ENCODE results near the gene COL23A1. TPM values are rescaled to one million over a fixed set of nuclear protein-coding genes. Genes with fewer than 3 reads are reported as not detected.
"Not testable (repeated sequence)": the region's sequence is repeated elsewhere in the genome, so short reads cannot be mapped to it uniquely, and the experiment has no call there.

The COL23A1 gene
- total RNA-seq, 2 experiments from 2014 or later, result 0.63 to 0.68 TPM

DNA sequence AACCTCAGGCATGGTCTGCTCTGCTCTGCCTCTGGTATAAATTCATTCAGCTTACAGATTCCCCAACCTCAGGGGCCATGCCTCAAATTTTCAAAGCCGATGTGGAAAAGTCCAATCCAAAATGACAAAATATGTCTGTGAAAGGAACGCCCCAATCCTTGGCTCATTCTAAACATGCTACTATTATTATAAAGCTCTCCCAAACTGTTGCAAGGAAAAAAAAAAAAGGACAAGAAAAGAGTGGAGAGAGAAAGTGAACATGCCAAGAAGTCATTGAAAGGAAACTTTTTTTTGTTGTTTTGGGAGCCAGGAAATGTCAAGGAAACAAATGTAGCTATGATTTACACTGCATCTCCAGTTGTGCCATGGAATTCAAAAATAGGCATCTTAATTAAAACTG is 3.8 kb downstream of the COL23A1 start:
- Mint-ChIP-seq H3K27me3 (ENCODE audit: low read depth) (peaks cover 51% of the 10 kb centered on the region), H3K4me3 (no peak overlapping the region), H3K9me3 (ENCODE audit: insufficient read depth) (no peaks in the 10 kb centered on the region), H3K36me3 (ENCODE audit: low read depth) (no peaks in the 10 kb centered on the region), H3K4me1 (ENCODE audit: low read depth) (peaks cover 7% of the 10 kb centered on the region), H3K27ac (no peak overlapping the region)
- ChIA-PET CTCF (no interaction called here), POLR2A (no interaction called here)
- DNase-seq (no peak), ATAC-seq (no peak)

DNA sequence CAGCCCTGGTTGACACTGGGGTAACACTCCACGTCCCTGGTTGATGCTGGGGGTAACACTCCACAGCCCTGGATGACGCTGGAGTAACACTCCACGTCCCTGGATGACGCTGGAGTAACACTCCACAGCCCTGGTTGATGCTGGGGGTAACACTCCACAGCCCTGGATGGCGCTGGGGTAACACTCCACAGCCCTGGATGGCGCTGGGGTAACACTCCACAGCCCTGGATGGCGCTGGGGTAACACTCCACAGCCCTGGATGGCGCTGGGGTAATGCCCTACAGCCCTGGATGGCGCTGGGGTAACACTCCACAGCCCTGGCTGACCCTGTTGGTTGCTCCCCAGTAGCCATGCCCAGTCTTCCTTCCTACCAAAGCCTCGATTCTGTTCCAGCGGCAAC is 4.8 kb downstream of the COL23A1 start:
- H3K9me3 Mint-ChIP-seq (ENCODE audit: insufficient read depth); H3K36me3 Mint-ChIP-seq (ENCODE audit: low read depth); H3K4me1 Mint-ChIP-seq (ENCODE audit: low read depth); DNase-seq; H3K4me3 Mint-ChIP-seq; POLR2A ChIA-PET; H3K27ac Mint-ChIP-seq; ATAC-seq: not testable (repeated sequence)
- peaks cover 41% of the 10 kb centered on the region for H3K27me3 Mint-ChIP-seq (ENCODE audit: low read depth)
- CTCF ChIA-PET, result interaction anchor here (1.3 kb wide), 1 partner anchor 305 kb away, joined by 4 read pairs; no protein-coding TSS in a partner anchor

GRCh38 chr5:178583279-178583678 is 6.9 kb downstream of the COL23A1 start:
- H3K4me3 Mint-ChIP-seq, result no peak overlapping the region

GRCh38 chr5:178582291-178582690 is 7.9 kb downstream of the COL23A1 start:
- H3K27me3 Mint-ChIP-seq (ENCODE audit: low read depth), result peaks cover 26% of the 10 kb centered on the region
- ChIA-PET POLR2A (no interaction called here), CTCF (no interaction called here)
- H3K27ac Mint-ChIP-seq, result no peak overlapping the region
- H3K36me3 Mint-ChIP-seq (ENCODE audit: low read depth), result no peaks in the 10 kb centered on the region
- DNase-seq (no peak), ATAC-seq (no peak)
- no peaks in the 10 kb centered on the region for H3K9me3 Mint-ChIP-seq (ENCODE audit: insufficient read depth)
- H3K4me1 Mint-ChIP-seq (ENCODE audit: low read depth), result no peaks in the 10 kb centered on the region
- no peak overlapping the region for H3K4me3 Mint-ChIP-seq

More at GRCh38 chr5:178583279-178583678, 6.9 kb downstream of the COL23A1 start:
- H3K27me3 Mint-ChIP-seq (ENCODE audit: low read depth), result peaks cover 29% of the 10 kb centered on the region
- ATAC-seq, result no peak
- no peak overlapping the region for H3K27ac Mint-ChIP-seq
- no peak for DNase-seq
- ChIA-PET POLR2A (no interaction called here), CTCF (no interaction called here)
- no peaks in the 10 kb centered on the region for H3K9me3 Mint-ChIP-seq (ENCODE audit: insufficient read depth)
- no peaks in the 10 kb centered on the region for H3K36me3 Mint-ChIP-seq (ENCODE audit: low read depth)
- H3K4me1 Mint-ChIP-seq (ENCODE audit: low read depth), result no peaks in the 10 kb centered on the region

- ATAC-seq, result no peak
- H3K27me3 Mint-ChIP-seq (ENCODE audit: low read depth), result peaks cover 22% of the 10 kb centered on the region
- ChIA-PET POLR2A (no interaction called here), CTCF (no interaction called here)
- H3K4me3 Mint-ChIP-seq, result no peak overlapping the region
- no peaks in the 10 kb centered on the region for H3K9me3 Mint-ChIP-seq (ENCODE audit: insufficient read depth)
- no peak for DNase-seq
- H3K36me3 Mint-ChIP-seq (ENCODE audit: low read depth), result no peaks in the 10 kb centered on the region
- H3K4me1 Mint-ChIP-seq (ENCODE audit: low read depth), result no peaks in the 10 kb centered on the region
- H3K27ac Mint-ChIP-seq, result no peak overlapping the region
Observed at GRCh38 chr5:178581621-178582020, 8.6 kb downstream of the COL23A1 start.

GRCh38 chr5:178580271-178580955 is 9.8 kb downstream of the COL23A1 start:
- peaks cover 24% of the 10 kb centered on the region for H3K27me3 Mint-ChIP-seq (ENCODE audit: low read depth)
- no peak overlapping the region for H3K4me3 Mint-ChIP-seq
- DNase-seq (no peak), ATAC-seq (no peak)
- ChIA-PET CTCF (no interaction called here), POLR2A (no interaction called here)
- H3K4me1 Mint-ChIP-seq (ENCODE audit: low read depth), result no peaks in the 10 kb centered on the region
- no peak overlapping the region for H3K27ac Mint-ChIP-seq
- H3K36me3 Mint-ChIP-seq (ENCODE audit: low read depth), result no peaks in the 10 kb centered on the region
- no peaks in the 10 kb centered on the region for H3K9me3 Mint-ChIP-seq (ENCODE audit: insufficient read depth)

DNA sequence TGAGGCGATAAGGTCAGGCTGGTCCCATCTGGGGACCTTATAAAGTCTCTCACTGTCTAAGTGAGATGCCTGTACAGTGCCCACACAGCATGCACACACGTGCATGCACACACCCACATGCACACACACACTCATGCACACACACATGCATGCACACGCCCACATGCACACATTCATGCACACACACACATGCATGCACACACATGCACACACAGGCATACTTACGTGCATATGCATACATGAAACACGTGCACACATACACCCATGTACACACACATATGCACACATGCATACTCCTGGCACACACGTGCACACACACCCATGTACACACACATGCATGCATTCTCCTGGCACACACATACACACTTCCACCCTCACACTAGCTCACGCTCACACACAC is 12.2 kb downstream of the COL23A1 start:
- Mint-ChIP-seq H3K27ac (no peak overlapping the region), H3K9me3 (ENCODE audit: insufficient read depth) (no peaks in the 10 kb centered on the region), H3K4me1 (ENCODE audit: low read depth) (no peaks in the 10 kb centered on the region), H3K27me3 (ENCODE audit: low read depth) (peaks cover 35% of the 10 kb centered on the region), H3K4me3 (no peak overlapping the region), H3K36me3 (ENCODE audit: low read depth) (no peaks in the 10 kb centered on the region)
- ChIA-PET POLR2A (interaction anchor here (0.6 kb wide), 1 partner anchor 362 kb away, joined by 3 read pairs; no protein-coding TSS in a partner anchor), CTCF (no interaction called here)
- DNase-seq (no peak), ATAC-seq (no peak)

- Mint-ChIP-seq H3K27me3 (ENCODE audit: low read depth) (peaks cover 38% of the 10 kb centered on the region), H3K36me3 (ENCODE audit: low read depth) (no peaks in the 10 kb centered on the region), H3K4me3 (no peak overlapping the region), H3K4me1 (ENCODE audit: low read depth) (no peaks in the 10 kb centered on the region), H3K27ac (no peak overlapping the region), H3K9me3 (ENCODE audit: insufficient read depth) (no peaks in the 10 kb centered on the region)
- ChIA-PET CTCF (no interaction called here), POLR2A (no interaction called here)
- ATAC-seq (no peak), DNase-seq (no peak)
Observed at GRCh38 chr5:178577376-178577839, 12.8 kb downstream of the COL23A1 start.

GRCh38 chr5:178576591-178577351 is 13.4 kb downstream of the COL23A1 start:
- no peak for ATAC-seq
- H3K4me3 Mint-ChIP-seq, result no peak overlapping the region
- no peaks in the 10 kb centered on the region for H3K9me3 Mint-ChIP-seq (ENCODE audit: insufficient read depth)
- H3K27me3 Mint-ChIP-seq (ENCODE audit: low read depth), result peaks cover 36% of the 10 kb centered on the region
- H3K27ac Mint-ChIP-seq, result no peak overlapping the region
- no peak for DNase-seq
- POLR2A ChIA-PET, result no interaction called here
- no peaks in the 10 kb centered on the region for H3K36me3 Mint-ChIP-seq (ENCODE audit: low read depth)
- H3K4me1 Mint-ChIP-seq (ENCODE audit: low read depth), result no peaks in the 10 kb centered on the region
- CTCF ChIA-PET, result no interaction called here

DNA sequence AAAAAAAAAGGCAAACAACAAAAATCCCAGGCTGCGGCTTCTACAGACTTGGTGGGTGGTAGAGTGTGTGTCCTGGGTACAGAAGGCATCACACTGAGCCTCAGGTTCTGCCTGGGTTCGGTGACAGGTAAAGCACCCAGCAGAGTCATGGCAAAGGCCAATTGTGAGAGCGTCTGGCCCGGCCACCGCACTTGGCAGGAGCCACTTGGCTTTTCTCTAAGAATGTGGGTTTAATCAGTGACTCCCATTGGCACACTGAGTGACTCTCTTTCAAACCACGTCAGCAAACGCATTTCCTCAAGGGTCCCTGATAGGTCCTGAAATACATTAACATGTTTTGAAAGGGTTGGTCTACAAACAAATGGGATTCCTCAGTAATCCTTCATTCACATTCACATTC is 17.0 kb downstream of the COL23A1 start:
- peaks cover 37% of the 10 kb centered on the region for H3K27me3 Mint-ChIP-seq (ENCODE audit: low read depth)
- ChIA-PET CTCF (no interaction called here), POLR2A (no interaction called here)

GRCh38 chr5:178572617-178573016 is 17.6 kb downstream of the COL23A1 start:
- H3K27me3 Mint-ChIP-seq (ENCODE audit: low read depth), result peaks cover 32% of the 10 kb centered on the region
- ATAC-seq, result no peak
- H3K4me3 Mint-ChIP-seq, result no peak overlapping the region
- CTCF ChIA-PET, result no interaction called here
- H3K27ac Mint-ChIP-seq, result no peak overlapping the region
- no peaks in the 10 kb centered on the region for H3K4me1 Mint-ChIP-seq (ENCODE audit: low read depth)
- DNase-seq, result no peak
- H3K9me3 Mint-ChIP-seq (ENCODE audit: insufficient read depth), result no peaks in the 10 kb centered on the region
- POLR2A ChIA-PET, result no interaction called here
- no peaks in the 10 kb centered on the region for H3K36me3 Mint-ChIP-seq (ENCODE audit: low read depth)

More for the DNA sequence above, 17.0 kb downstream of the COL23A1 start:
- Mint-ChIP-seq H3K36me3 (ENCODE audit: low read depth) (no peaks in the 10 kb centered on the region), H3K27ac (no peak overlapping the region), H3K9me3 (ENCODE audit: insufficient read depth) (no peaks in the 10 kb centered on the region), H3K4me1 (ENCODE audit: low read depth) (no peaks in the 10 kb centered on the region), H3K4me3 (no peak overlapping the region)
- ATAC-seq, result no peak
- no peak for DNase-seq

GRCh38 chr5:178569485-178569884 is 20.7 kb downstream of the COL23A1 start:
- Mint-ChIP-seq H3K27ac (no peak overlapping the region), H3K36me3 (ENCODE audit: low read depth) (no peaks in the 10 kb centered on the region), H3K27me3 (ENCODE audit: low read depth) (peaks cover 29% of the 10 kb centered on the region), H3K4me1 (ENCODE audit: low read depth) (no peaks in the 10 kb centered on the region), H3K9me3 (ENCODE audit: insufficient read depth) (no peaks in the 10 kb centered on the region), H3K4me3 (no peak overlapping the region)
- ATAC-seq, result no peak
- CTCF ChIA-PET, result no interaction called here
- DNase-seq, result no peak
- POLR2A ChIA-PET, result no interaction called here

Data from activated CD8-positive, alpha-beta T cell treated with anti-CD3 and anti-CD28 coated beads, Interleukin-2, amount 10 ng/mL, durations not matched to agents 7 days and 5 days (primary cell).